ENCODE data around the gene CNOT8.
"Not testable (repeated sequence)": the region's sequence is repeated elsewhere in the genome, so short reads cannot be mapped to it uniquely, and the experiment has no call there.

The CNOT8 gene

GRCh38 chr5:154818471-154819116 is 39.8 kb upstream of the CNOT8 start:
- H3F3A ChIP-seq (ENCODE audit: control insufficient read depth, insufficient read depth), result peaks cover 11% of the 10 kb centered on the region
- H3K4me1 ChIP-seq (ENCODE audit: control insufficient read depth, low read length), result no peaks in the 10 kb centered on the region
- H3K79me2 ChIP-seq (ENCODE audit: control insufficient read depth, low read length), result peaks cover under 1% of the 10 kb centered on the region; the same call in 1 of the 2 replicates
- H3K4me3 ChIP-seq (ENCODE audit: low read length), result no peak overlapping the region
- TF ChIP-seq CTCF (IDR thresholded peaks at IDR 0.05; ENCODE audit: low read depth, low read length, poor library complexity, severe bottlenecking) (no peak), EZH2phosphoT487 (IDR thresholded peaks at IDR 0.05; ENCODE audit: borderline replicate concordance, low read length) (no peak)
- H3K27me3 ChIP-seq (ENCODE audit: control insufficient read depth, low read length), result no peaks in the 10 kb centered on the region
- peaks cover 9% of the 10 kb centered on the region; the same call in 1 of the 2 replicates for H4K20me1 ChIP-seq (ENCODE audit: control insufficient read depth, insufficient read depth, low read depth, low read length)
- no peaks in the 10 kb centered on the region for H3K9me3 ChIP-seq (ENCODE audit: control insufficient read depth, insufficient read depth, low read length)
- H3K27ac ChIP-seq (ENCODE audit: low read depth, low read length), result no peak overlapping the region
- no peaks in the 10 kb centered on the region for H3K9me2 ChIP-seq (replicated peaks; ENCODE audit: control insufficient read depth, low read length)
- peaks cover 73% of the 10 kb centered on the region for H3K36me3 ChIP-seq (ENCODE audit: control insufficient read depth, low read length)
- no peak overlapping the region for H3K4me2 ChIP-seq (ENCODE audit: low read length)

- TF ChIP-seq EZH2phosphoT487 (IDR thresholded peaks at IDR 0.05; ENCODE audit: borderline replicate concordance, low read length), result no peak
- no peak for TF ChIP-seq CTCF (IDR thresholded peaks at IDR 0.05; ENCODE audit: low read depth, low read length, poor library complexity, severe bottlenecking)
- Histone ChIP-seq H3K79me2 (ENCODE audit: control insufficient read depth, low read length) (no peaks in the 10 kb centered on the region), H3K4me3 (ENCODE audit: low read length) (no peak overlapping the region), H3K27ac (ENCODE audit: low read depth, low read length) (no peak overlapping the region), H3F3A (ENCODE audit: control insufficient read depth, insufficient read depth) (peaks cover 11% of the 10 kb centered on the region), H3K9me2 (replicated peaks; ENCODE audit: control insufficient read depth, low read length) (no peaks in the 10 kb centered on the region), H3K4me2 (ENCODE audit: low read length) (no peak overlapping the region), H3K4me1 (ENCODE audit: control insufficient read depth, low read length) (no peaks in the 10 kb centered on the region), H3K36me3 (ENCODE audit: control insufficient read depth, low read length) (peaks cover 67% of the 10 kb centered on the region), H3K27me3 (ENCODE audit: control insufficient read depth, low read length) (no peaks in the 10 kb centered on the region), H3K9me3 (ENCODE audit: control insufficient read depth, insufficient read depth, low read length) (no peaks in the 10 kb centered on the region), H4K20me1 (ENCODE audit: control insufficient read depth, insufficient read depth, low read depth, low read length) (peaks cover 9% of the 10 kb centered on the region; the same call in 1 of the 2 replicates)
These were observed 38.9 kb upstream of the CNOT8 start for GRCh38 chr5:154819546-154819945.

- Histone ChIP-seq H3K4me2 (ENCODE audit: low read length) (no peak overlapping the region), H3K36me3 (ENCODE audit: control insufficient read depth, low read length) (peaks cover 59% of the 10 kb centered on the region), H3K4me1 (ENCODE audit: control insufficient read depth, low read length) (no peaks in the 10 kb centered on the region), H3K4me3 (ENCODE audit: low read length) (no peak overlapping the region), H3K79me2 (ENCODE audit: control insufficient read depth, low read length) (no peaks in the 10 kb centered on the region), H3K9me3 (ENCODE audit: control insufficient read depth, insufficient read depth, low read length) (no peaks in the 10 kb centered on the region), H3F3A (ENCODE audit: control insufficient read depth, insufficient read depth) (peaks cover 11% of the 10 kb centered on the region), H3K27ac (ENCODE audit: low read depth, low read length) (no peak overlapping the region), H4K20me1 (ENCODE audit: control insufficient read depth, insufficient read depth, low read depth, low read length) (peaks cover 5% of the 10 kb centered on the region; the same call in 1 of the 2 replicates), H3K27me3 (ENCODE audit: control insufficient read depth, low read length) (no peaks in the 10 kb centered on the region), H3K9me2 (replicated peaks; ENCODE audit: control insufficient read depth, low read length) (no peaks in the 10 kb centered on the region)
- TF ChIP-seq EZH2phosphoT487 (IDR thresholded peaks at IDR 0.05; ENCODE audit: borderline replicate concordance, low read length), result no peak
- TF ChIP-seq CTCF (IDR thresholded peaks at IDR 0.05; ENCODE audit: low read depth, low read length, poor library complexity, severe bottlenecking), result no peak
These were observed 38.0 kb upstream of the CNOT8 start for GRCh38 chr5:154820383-154820782.

GRCh38 chr5:154822896-154823295 is 35.5 kb upstream of the CNOT8 start:
- H3F3A ChIP-seq (ENCODE audit: control insufficient read depth, insufficient read depth); H3K79me2 ChIP-seq (ENCODE audit: control insufficient read depth, low read length); H3K9me2 ChIP-seq (replicated peaks; ENCODE audit: control insufficient read depth, low read length); H3K4me1 ChIP-seq (ENCODE audit: control insufficient read depth, low read length); H3K9me3 ChIP-seq (ENCODE audit: control insufficient read depth, insufficient read depth, low read length); H3K4me3 ChIP-seq (ENCODE audit: low read length); H4K20me1 ChIP-seq (ENCODE audit: control insufficient read depth, insufficient read depth, low read depth, low read length); H3K27me3 ChIP-seq (ENCODE audit: control insufficient read depth, low read length); H3K27ac ChIP-seq (ENCODE audit: low read depth, low read length); H3K4me2 ChIP-seq (ENCODE audit: low read length): not testable (repeated sequence)
- peaks cover 34% of the 10 kb centered on the region for H3K36me3 ChIP-seq (ENCODE audit: control insufficient read depth, low read length)
